K562 treated with DMSO at 1 percent for 48 hours (cell line): ENCODE measurements around the gene TMEM108. TPM values are rescaled to one million over a fixed set of nuclear protein-coding genes. Genes with fewer than 3 reads are reported as not detected.

ENCODE experiments used
- total RNA-seq: library from RNA; unstranded; fragments of 300-600 nt; gene quantifications from 2 replicates; pipeline ENCODE4 v1.2.3, GENCODE V29; 2022; ENCODE audit warnings: low replicate concordance; ENCODE audit errors: extremely low read depth

TMEM108 gene
- not detected in 2 replicates for total RNA-seq

DNA sequence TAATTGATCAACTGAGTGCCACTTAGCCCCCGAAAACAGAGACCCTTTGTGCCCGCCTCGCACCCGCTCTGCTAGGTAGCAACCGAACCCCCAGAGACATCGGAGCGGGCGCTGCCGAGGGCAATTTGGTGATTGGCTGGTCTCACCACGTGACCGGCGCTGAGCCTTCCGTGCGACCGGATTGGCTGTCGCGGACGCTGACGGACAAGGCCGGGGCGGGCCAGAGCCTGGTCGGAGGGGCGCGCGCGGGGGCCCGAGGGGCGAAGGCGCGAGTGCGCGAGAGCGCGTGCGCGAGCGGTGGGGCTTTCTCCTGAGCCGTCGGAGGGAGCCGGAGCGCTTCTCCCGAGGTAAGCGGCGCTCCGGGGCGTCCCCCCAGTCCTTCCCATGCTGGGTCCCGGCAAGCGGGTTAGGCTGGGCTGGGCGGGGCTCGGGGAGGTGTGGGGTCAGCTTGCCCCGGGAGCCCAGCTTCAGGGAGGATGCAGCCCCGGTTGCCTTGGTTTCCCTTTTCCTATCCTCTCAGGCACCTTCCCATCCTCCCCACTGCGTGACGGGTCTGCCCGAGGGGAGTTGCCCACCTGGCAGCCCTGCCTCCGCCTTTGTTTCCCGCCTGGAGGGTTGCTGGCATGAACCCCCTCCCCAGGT lies at the start of gene TMEM108:
Gene TMEM108 (plus strand): TSS at position 303 of the 642 bp plus-strand sequence.

DNA sequence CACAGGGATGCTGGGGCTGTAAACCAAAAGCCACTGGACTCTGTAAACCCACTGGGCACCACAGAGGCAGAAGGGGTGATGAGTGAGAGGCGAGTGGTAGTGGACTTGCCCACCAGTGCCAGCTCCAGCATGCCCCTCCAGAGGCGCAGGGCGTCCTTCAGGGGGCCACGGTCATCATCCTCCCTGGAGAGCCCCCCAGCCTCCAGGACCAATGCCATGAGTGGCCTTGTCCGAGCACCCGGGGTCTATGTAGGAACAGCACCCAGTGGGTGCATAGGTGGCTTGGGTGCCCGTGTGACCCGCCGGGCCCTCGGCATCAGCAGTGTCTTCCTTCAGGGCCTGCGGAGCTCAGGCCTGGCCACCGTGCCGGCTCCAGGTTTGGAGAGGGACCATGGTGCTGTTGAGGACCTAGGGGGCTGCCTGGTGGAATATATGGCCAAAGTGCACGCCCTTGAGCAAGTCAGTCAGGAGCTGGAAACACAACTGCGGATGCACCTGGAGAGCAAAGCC lies 361.9 kb downstream of the TMEM108 start, which contains the start of gene BFSP2:
Gene BFSP2 (plus strand): TSS at position 51 of the 510 bp plus-strand sequence. CDS start 28 bp downstream, at position 79.

